ENCODE results near the gene GRM4. TPM values are rescaled to one million over a fixed set of nuclear protein-coding genes. Genes with fewer than 3 reads are reported as not detected.
"Not testable (repeated sequence)": the region's sequence is repeated elsewhere in the genome, so short reads cannot be mapped to it uniquely, and the experiment has no call there.

GRM4 gene
- not detected for total RNA-seq

DNA sequence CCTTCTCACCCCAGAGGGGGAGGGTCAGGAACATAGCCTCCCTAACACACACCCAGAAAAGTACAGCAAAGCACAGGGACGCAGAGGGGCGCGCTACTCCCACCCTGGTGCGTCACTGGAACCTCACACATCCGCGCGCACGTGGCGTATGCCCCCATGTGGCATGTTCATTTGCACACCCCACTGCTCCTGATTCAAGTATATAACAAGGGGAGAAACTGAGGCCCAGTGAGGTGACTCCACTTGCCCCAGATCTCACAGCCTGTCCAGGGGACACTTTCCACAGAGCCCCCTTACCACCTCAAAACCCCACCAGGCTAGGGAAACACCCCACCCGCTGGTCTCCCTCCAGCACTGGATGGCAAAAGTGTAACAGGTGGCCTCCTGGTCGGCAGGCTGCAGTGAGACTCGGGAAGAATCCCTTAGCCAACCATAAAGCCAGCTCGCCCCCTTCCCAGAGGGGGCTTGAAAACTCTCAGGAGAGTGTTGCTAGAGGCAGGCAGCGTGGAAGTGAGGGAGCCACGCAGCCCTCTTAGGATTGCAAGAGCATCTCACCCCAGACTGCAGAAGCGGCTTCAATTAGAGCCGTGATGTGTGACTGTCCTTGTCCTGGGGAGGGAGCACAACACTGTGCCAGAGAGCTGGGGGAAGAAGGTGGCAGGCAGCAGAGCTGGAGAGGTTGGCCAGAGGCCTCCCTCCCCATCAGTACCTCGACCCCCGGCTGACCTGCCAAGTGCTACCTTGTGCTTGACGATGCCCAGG is at the start of gene GRM4:
TSS of gene GRM4 (minus strand) at position 67 of the 762 bp plus-strand sequence. CDS start 12,591 bp downstream, outside the sequence.
- intact Hi-C loops (cut with DNase I), result no loop called here
- peak within 1 kb of the TSS; percentile 55 to 58 for H3K4me3 ChIP-seq
- peaks cover 28% of the 10 kb centered on the region for H3K27me3 ChIP-seq
- H3K36me3 ChIP-seq, result no peaks in the 10 kb centered on the region
- no peaks in the 10 kb centered on the region for H3K9me3 ChIP-seq
- TF ChIP-seq, protein P1, sequence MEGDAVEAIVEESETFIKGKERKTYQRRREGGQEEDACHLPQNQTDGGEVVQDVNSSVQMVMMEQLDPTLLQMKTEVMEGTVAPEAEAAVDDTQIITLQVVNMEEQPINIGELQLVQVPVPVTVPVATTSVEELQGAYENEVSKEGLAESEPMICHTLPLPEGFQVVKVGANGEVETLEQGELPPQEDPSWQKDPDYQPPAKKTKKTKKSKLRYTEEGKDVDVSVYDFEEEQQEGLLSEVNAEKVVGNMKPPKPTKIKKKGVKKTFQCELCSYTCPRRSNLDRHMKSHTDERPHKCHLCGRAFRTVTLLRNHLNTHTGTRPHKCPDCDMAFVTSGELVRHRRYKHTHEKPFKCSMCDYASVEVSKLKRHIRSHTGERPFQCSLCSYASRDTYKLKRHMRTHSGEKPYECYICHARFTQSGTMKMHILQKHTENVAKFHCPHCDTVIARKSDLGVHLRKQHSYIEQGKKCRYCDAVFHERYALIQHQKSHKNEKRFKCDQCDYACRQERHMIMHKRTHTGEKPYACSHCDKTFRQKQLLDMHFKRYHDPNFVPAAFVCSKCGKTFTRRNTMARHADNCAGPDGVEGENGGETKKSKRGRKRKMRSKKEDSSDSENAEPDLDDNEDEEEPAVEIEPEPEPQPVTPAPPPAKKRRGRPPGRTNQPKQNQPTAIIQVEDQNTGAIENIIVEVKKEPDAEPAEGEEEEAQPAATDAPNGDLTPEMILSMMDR (IDR thresholded peaks at IDR 0.05), result no peak
- peaks cover 13 to 22% of the 10 kb centered on the region in 2 donors for H3K4me1 ChIP-seq
- H3K27ac ChIP-seq, result no peak within 1 kb of the TSS
- no peak for DNase-seq (ENCODE audit: low spot score in 2 of 2)

DNA sequence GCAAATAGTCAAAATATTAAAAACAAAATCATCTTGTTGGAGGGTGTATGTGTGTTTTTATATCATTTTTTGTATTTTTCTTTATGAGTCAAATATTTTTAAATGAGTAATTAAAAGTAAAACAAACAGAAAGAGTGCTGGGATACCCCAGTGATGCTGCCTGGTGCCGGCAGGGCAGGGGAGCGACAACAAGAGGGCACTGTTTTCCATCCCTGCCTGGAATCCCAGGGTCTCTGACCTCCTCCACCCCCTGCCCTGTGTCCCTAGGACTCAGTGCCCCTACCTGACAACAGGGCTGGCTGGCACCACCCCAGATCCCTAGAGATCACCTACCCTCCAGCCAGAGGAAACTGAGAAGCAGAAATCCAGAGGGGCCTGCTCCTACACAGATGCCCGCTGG is 48.9 kb upstream of the GRM4 start:
- intact Hi-C loops (cut with DNase I), result no loop called here
- Histone ChIP-seq H3K27ac (no peak overlapping the region), H3K4me1 (peaks cover 0 to 6% of the 10 kb centered on the region in 2 donors), H3K9me3 (no peaks in the 10 kb centered on the region), H3K27me3 (no peaks in the 10 kb centered on the region), H3K4me3 (no peak overlapping the region), H3K36me3 (no peaks in the 10 kb centered on the region)
- DNase-seq (ENCODE audit: low spot score in 2 of 2), result no peak
- TF ChIP-seq, protein P1 (IDR thresholded peaks at IDR 0.05), result no peak

DNA sequence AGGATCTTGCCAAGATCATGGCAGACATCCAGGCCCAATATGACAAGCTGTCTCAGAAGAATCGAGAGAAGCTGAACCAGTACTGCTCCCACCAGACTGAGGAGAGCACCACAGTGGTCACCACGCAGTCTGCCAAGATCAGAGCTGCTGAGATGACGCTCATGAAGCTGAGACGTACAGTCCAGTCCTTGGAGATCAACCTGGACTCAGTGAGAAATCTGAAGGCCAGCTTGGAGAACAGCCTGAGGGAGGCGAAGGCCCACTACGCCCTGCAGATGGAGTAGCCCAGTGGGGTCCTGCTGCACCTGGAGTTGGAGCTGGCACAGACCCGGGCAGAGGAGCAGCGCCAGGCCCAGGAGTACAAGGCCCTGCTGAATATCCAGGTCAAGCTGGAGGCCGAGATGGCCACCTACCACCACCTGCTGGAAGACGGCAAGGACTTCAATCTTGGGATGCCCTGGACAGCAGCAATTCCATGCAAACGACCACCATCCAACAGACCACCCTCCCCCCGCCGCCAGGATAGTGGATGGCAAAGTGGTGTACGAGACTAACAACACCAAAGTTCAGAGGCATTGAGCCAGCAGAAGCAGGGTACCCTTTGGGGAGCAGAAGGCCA is 44.7 kb upstream of the GRM4 start:
- no peaks in the 10 kb centered on the region for H3K4me1 ChIP-seq
- H3K36me3 ChIP-seq, result no peaks in the 10 kb centered on the region
- peak in 1 of 2 donors; percentile 39 for DNase-seq (ENCODE audit: low spot score in 2 of 2)
- no peak overlapping the region for H3K27ac ChIP-seq
- no peaks in the 10 kb centered on the region for H3K27me3 ChIP-seq
- TF ChIP-seq, protein P1 (IDR thresholded peaks at IDR 0.05), result no peak
- no peak overlapping the region for H3K4me3 ChIP-seq
- H3K9me3 ChIP-seq, result no peaks in the 10 kb centered on the region
- intact Hi-C loops (cut with DNase I), result no loop called here

- TF ChIP-seq, protein P1 (IDR thresholded peaks at IDR 0.05), result no peak
- intact Hi-C loops (cut with DNase I), result no loop called here
- peak in 1 of 2 donors; percentile 12 for DNase-seq (ENCODE audit: low spot score in 2 of 2)
Measured at GRCh38 chr6:34189806-34190503, 44.1 kb upstream of the GRM4 start.

GRCh38 chr6:34184726-34185125 is 38.8 kb upstream of the GRM4 start:
- peak in 1 of 2 donors; percentile 22 for DNase-seq (ENCODE audit: low spot score in 2 of 2)
- H3K27me3 ChIP-seq; H3K27ac ChIP-seq; H3K4me3 ChIP-seq; H3K4me1 ChIP-seq; H3K9me3 ChIP-seq; intact Hi-C loops (cut with DNase I); H3K36me3 ChIP-seq: not testable (repeated sequence)

More at GRCh38 chr6:34189806-34190503, 44.1 kb upstream of the GRM4 start:
- Histone ChIP-seq H3K36me3 (no peaks in the 10 kb centered on the region), H3K9me3 (no peaks in the 10 kb centered on the region), H3K27me3 (no peaks in the 10 kb centered on the region), H3K4me1 (no peaks in the 10 kb centered on the region), H3K27ac (no peak overlapping the region), H3K4me3 (no peak overlapping the region)
